Measurements from ENCODE around the gene PANK4.

- no peak for TF ChIP-seq CTCF (conservative IDR thresholded peaks at IDR 0.05; ENCODE audit: low read depth, low read length)
- no peak for TF ChIP-seq EZH2 (IDR thresholded peaks at IDR 0.05; ENCODE audit: borderline replicate concordance, low read depth, low read length, poor library complexity, severe bottlenecking)
Measured at GRCh38 chr1:2482588-2482987, 43.8 kb downstream of the PANK4 start.

Measured in A673 (cell line).